Thoracic aorta (tissue), 2 donors: Measurements from ENCODE around the gene SLC2A8. TPM values are rescaled to one million over a fixed set of nuclear protein-coding genes. Genes with fewer than 3 reads are reported as not detected.

Experiments used
- ATAC-seq: fragments of 150-250 bp; one replicate; pipeline ENCODE4 v1.8.0; 2017; ENCODE audit warnings: low read depth; ENCODE audit not compliant: insufficient number of reproducible peaks, low FRiP score
- DNase-seq: peaks from one replicate; pipeline ENCODE4 v3.0.0-alpha.2; 2020; ENCODE audit warnings: low spot score
- H3K27ac ChIP-seq, 2 donors: fragments of 200-600 bp; sonication (generic); 1 replicate in 1 of 2; 2 replicates in 1 of 2; pipeline ENCODE4 v1.5.1; 2016; ENCODE audit warnings: mild to moderate bottlenecking in 2 of 2, moderate library complexity in 2 of 2
- H3K27me3 ChIP-seq: fragments of 200-600 bp; sonication (generic); replicated peaks from 2 replicates; pipeline ENCODE4 v1.6.0; 2016; ENCODE audit warnings: mild to moderate bottlenecking; ENCODE audit not compliant: insufficient read depth
- H3K36me3 ChIP-seq: fragments of 200-600 bp; sonication (generic); one replicate; pipeline ENCODE4 v1.5.1; 2016
- H3K4me1 ChIP-seq, 2 donors: fragments of 200-600 bp; sonication (generic); 1 replicate in 1 of 2; 2 replicates in 1 of 2; pipeline versions ENCODE4 v1.5.1 to v1.6.0; 2016; ENCODE audit warnings: low read depth in 2 of 2, mild to moderate bottlenecking in 1 of 2; ENCODE audit not compliant: control insufficient read depth in 1 of 2
- H3K4me3 ChIP-seq: fragments of 200-600 bp; sonication (generic); 2 replicates; pipeline ENCODE4 v1.5.1; 2016; ENCODE audit warnings: mild to moderate bottlenecking
- H3K9me3 ChIP-seq: fragments of 200-600 bp; sonication (generic); 2 replicates; pipeline ENCODE4 v1.5.1; 2016
- total RNA-seq, 2 donors: library from RNA; depleted of rRNA; stranded (reverse); fragments of >200 nt; gene quantifications; one replicate each; pipeline versions ENCODE4 v1.1.0 to v1.2.3, GENCODE V29; 2016
- TF ChIP-seq, protein P1 (sequence below): fragments of 200-600 bp; sonication (generic); IDR thresholded peaks from one replicate; pipeline ENCODE4 v1.5.1; 2019; ENCODE audit warnings: antibody characterized with exemption

The SLC2A8 gene
- total RNA-seq, 2 donors from 2014 or later = 21.3 to 33.4 TPM

DNA sequence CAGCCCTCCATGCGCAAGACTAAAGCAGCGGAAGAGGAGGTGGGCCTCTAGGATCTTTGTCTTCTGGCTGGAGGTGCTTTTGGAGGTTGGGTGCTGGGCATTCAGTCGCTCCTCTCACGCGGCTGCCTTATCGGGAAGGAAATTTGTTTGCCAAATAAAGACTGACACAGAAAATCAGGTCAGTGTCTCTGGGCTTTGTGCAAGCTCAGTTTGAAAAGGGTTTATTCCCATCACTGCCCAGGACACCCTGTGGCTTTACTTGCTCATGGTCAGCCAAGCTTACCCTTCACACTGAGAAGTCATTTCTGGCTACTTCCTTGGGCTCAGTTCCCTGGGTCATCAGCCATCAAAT is 10.5 kb downstream of the SLC2A8 start:
- no peak for ATAC-seq

GRCh38 chr9:127411122-127411521 is 14.2 kb downstream of the SLC2A8 start:
- no peaks in the 10 kb centered on the region for H3K9me3 ChIP-seq
- ATAC-seq (no peak), DNase-seq (no peak)
- peaks cover under 1% of the 10 kb centered on the region for H3K36me3 ChIP-seq
- no peak overlapping the region for H3K27ac ChIP-seq
- H3K4me3 ChIP-seq = no peak overlapping the region
- TF ChIP-seq, protein P1, sequence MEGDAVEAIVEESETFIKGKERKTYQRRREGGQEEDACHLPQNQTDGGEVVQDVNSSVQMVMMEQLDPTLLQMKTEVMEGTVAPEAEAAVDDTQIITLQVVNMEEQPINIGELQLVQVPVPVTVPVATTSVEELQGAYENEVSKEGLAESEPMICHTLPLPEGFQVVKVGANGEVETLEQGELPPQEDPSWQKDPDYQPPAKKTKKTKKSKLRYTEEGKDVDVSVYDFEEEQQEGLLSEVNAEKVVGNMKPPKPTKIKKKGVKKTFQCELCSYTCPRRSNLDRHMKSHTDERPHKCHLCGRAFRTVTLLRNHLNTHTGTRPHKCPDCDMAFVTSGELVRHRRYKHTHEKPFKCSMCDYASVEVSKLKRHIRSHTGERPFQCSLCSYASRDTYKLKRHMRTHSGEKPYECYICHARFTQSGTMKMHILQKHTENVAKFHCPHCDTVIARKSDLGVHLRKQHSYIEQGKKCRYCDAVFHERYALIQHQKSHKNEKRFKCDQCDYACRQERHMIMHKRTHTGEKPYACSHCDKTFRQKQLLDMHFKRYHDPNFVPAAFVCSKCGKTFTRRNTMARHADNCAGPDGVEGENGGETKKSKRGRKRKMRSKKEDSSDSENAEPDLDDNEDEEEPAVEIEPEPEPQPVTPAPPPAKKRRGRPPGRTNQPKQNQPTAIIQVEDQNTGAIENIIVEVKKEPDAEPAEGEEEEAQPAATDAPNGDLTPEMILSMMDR = no peak
- H3K27me3 ChIP-seq = no peaks in the 10 kb centered on the region
- H3K4me1 ChIP-seq = no peaks in the 10 kb centered on the region

More for the DNA sequence above, 10.5 kb downstream of the SLC2A8 start:
- H3K36me3 ChIP-seq = peaks cover 28% of the 10 kb centered on the region
- H3K4me1 ChIP-seq = no peaks in the 10 kb centered on the region
- no peaks in the 10 kb centered on the region for H3K9me3 ChIP-seq
- TF ChIP-seq, protein P1 = no peak
- no peak overlapping the region for H3K4me3 ChIP-seq
- H3K27ac ChIP-seq = no peak overlapping the region
- DNase-seq = no peak
- H3K27me3 ChIP-seq = no peaks in the 10 kb centered on the region

DNA sequence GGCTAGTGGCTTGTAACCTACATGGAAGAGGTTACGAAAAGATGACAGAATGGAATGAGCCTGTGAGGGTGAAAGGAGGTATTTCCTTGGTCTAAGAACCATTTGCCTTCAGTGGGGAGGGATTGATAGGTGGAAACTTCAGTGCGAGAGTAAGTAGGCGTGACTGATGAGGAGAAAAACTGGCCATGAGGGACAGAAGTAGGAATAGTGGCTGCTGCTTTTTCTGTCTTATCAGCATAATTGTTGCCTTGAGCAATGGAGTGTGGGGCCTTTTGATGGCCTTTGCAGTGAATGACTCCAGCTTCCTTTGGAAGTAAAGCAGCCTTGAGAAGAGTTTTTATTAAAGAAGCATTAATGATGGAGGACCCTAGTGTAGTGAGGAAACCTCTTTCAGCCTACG is 18.2 kb downstream of the SLC2A8 start:
- Histone ChIP-seq H3K9me3 (no peaks in the 10 kb centered on the region), H3K36me3 (no peaks in the 10 kb centered on the region), H3K4me1 (no peaks in the 10 kb centered on the region), H3K27me3 (no peaks in the 10 kb centered on the region), H3K4me3 (no peak overlapping the region), H3K27ac (no peak overlapping the region)
- ATAC-seq = no peak
- TF ChIP-seq, protein P1 = no peak
- DNase-seq = no peak

GRCh38 chr9:127415657-127416056 is 18.7 kb downstream of the SLC2A8 start:
- Histone ChIP-seq H3K27ac (no peak overlapping the region), H3K27me3 (no peaks in the 10 kb centered on the region), H3K4me3 (no peak overlapping the region), H3K36me3 (no peaks in the 10 kb centered on the region), H3K9me3 (no peaks in the 10 kb centered on the region), H3K4me1 (no peaks in the 10 kb centered on the region)
- ATAC-seq = no peak
- TF ChIP-seq, protein P1 = no peak
- DNase-seq = no peak

DNA sequence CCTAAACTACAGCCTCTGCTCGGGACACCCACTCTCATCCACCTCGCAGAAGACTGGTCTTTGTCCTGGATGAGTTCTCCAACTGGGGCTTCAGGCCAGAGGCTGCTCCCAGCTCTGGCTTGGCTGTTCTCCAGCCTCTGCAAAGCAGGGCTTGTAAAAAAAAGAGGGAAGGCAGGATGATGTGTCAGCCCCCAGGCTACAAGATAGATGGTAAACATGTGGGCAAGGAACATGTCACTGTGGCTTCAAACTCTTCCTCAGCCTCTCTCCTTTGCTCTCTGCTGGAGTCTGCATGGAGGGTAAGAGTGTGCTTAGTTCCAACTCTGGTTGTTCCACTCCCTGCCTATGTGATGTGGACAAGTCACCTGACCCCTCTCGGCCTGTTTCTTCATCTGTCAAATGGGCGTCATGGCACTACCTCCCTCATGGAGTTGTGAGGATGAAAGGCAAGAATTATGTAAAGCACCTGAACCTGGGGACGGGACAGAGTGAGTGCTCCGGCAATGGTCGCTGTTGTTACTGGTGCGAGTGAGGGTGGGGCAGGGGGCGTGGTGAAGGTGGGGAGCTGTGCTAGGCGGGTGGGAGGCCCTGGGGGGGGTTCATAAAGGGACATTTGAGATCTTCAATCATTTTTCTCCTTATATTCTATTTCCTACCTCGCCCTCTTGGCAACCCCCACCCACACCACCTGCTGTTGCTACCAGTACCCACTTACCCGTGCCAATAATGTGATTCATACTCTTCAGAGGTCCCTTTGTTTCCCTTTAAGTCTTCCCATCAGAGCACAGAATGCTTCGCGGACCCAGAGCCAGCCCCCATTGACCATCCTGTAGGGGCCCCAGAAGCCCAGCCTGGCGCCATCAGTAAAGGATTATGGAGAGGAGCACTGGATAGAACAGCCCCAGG is 20.4 kb downstream of the SLC2A8 start:
- Histone ChIP-seq H3K4me1 (peaks cover 0 to 7% of the 10 kb centered on the region in 2 donors), H3K27me3 (no peaks in the 10 kb centered on the region), H3K4me3 (no peak overlapping the region), H3K27ac (no peak overlapping the region), H3K9me3 (no peaks in the 10 kb centered on the region), H3K36me3 (no peaks in the 10 kb centered on the region)
- ATAC-seq = no peak
- TF ChIP-seq, protein P1 = no peak
- no peak for DNase-seq
